GM10266 (cell line): ENCODE measurements around the gene PLA2G2C.

Experiments
- DNase-seq: peaks from one replicate; pipeline ENCODE4 v3.0.0; 2012; ENCODE audit errors: extremely low spot score
- CTCF ChIP-seq: IDR thresholded peaks from 2 replicates; pipeline ENCODE4 v1.5.1; 2012; ENCODE audit warnings: mild to moderate bottlenecking, low read depth; ENCODE audit not compliant: control insufficient read depth, insufficient read depth; ENCODE audit errors: missing control alignments

Gene PLA2G2C

GRCh38 chr1:20195462-20195780, 9.1 kb upstream of the PLA2G2C start:
- no peak for DNase-seq

GRCh38 chr1:20194757-20195461, 8.6 kb upstream of the PLA2G2C start:
- TF ChIP-seq CTCF, result peak; percentile 89
- DNase-seq, result peak; percentile 74

More at GRCh38 chr1:20195462-20195780, 9.1 kb upstream of the PLA2G2C start:
- TF ChIP-seq CTCF, result no peak

- no peak for TF ChIP-seq CTCF
- no peak for DNase-seq
Observed at GRCh38 chr1:20194224-20194623, 7.9 kb upstream of the PLA2G2C start.

- TF ChIP-seq CTCF, result no peak
- no peak for DNase-seq
Observed at GRCh38 chr1:20192871-20193411, 6.6 kb upstream of the PLA2G2C start.

- DNase-seq, result no peak
- no peak for TF ChIP-seq CTCF
Observed at GRCh38 chr1:20192364-20192763, 6.0 kb upstream of the PLA2G2C start.

GRCh38 chr1:20191266-20191825, 5.0 kb upstream of the PLA2G2C start:
- DNase-seq, result no peak
- TF ChIP-seq CTCF, result no peak
